SK-N-SH (cell line): ENCODE data around the gene TMEM171. TPM values are rescaled to one million over a fixed set of nuclear protein-coding genes. Genes with fewer than 3 reads are reported as not detected.

Source experiments
- CTCF ChIA-PET: fragments of 300-600, 350-600 bp; formaldehyde crosslinking; extraction: SDS; loops from one replicate; lab custom pipeline; 2021; lab: Yijun Ruan, JAX
- POLR2A ChIA-PET: fragments of 350-600 bp; sonication (Branson Sonifier 250); formaldehyde crosslinking; extraction: SDS; loops from one replicate; lab custom pipeline; 2020; ENCODE audit warnings: antibody characterized with exemption, inconsistent platforms; lab: Yijun Ruan, JAX
- DNase-seq: peaks from one replicate; pipeline ENCODE4 v3.0.0; 2012
- H2AFZ ChIP-seq: fragments of 200-600 bp; sonication (generic); 2 replicates; pipeline ENCODE4 v1.8.1; 2016; ENCODE audit warnings: antibody characterized with exemption, mild to moderate bottlenecking, low read depth
- H3F3A ChIP-seq: fragments of 200-600 bp; sonication (generic); replicated peaks from 2 replicates; pipeline ENCODE3; 2016; ENCODE audit warnings: antibody characterized with exemption, mild to moderate bottlenecking; ENCODE audit not compliant: insufficient read depth
- H3K27ac ChIP-seq, 2 experiments: fragments of 200-500 bp in 1 of 2; fragments of 200-600 bp in 1 of 2; sonication (Bioruptor generic) in 1 of 2; sonication (generic), shearing (Covaris generic) in 1 of 2; 2 replicates each; pipeline versions ENCODE4 v1.5.1 to v1.6.1; 2014 to 2016; ENCODE audit warnings: low read depth in 2 of 2, inconsistent platforms in 1 of 2, low read length in 1 of 2, mild to moderate bottlenecking in 1 of 2, mixed read lengths in 1 of 2
- H3K27me3 ChIP-seq: fragments of 200-600 bp; sonication (generic), shearing (Covaris generic); 2 replicates; pipeline ENCODE4 v1.6.1; 2016; ENCODE audit warnings: mixed run types; ENCODE audit not compliant: insufficient read depth
- H3K36me3 ChIP-seq, 2 experiments: fragments of 200-500 bp in 1 of 2; fragments of 200-600 bp in 1 of 2; sonication (Bioruptor generic) in 1 of 2; sonication (generic) in 1 of 2; replicated peaks in 1 of 2; 2 replicates each; pipeline versions ENCODE3 to v1.5.1; 2014 to 2016; ENCODE audit warnings: low read length in 1 of 2, mild to moderate bottlenecking in 1 of 2; ENCODE audit not compliant: insufficient read depth in 2 of 2, control insufficient read depth in 1 of 2
- H3K4me1 ChIP-seq, 2 experiments: fragments of 200-500 bp in 1 of 2; fragments of 200-600 bp in 1 of 2; sonication (Bioruptor generic) in 1 of 2; sonication (generic), shearing (Covaris generic) in 1 of 2; 2 replicates each; pipeline versions ENCODE4 v1.5.1 to v1.6.1; 2014 to 2016; ENCODE audit warnings: low read depth in 1 of 2, low read length in 1 of 2, mixed run types in 1 of 2; ENCODE audit not compliant: insufficient read depth in 2 of 2, control insufficient read depth in 1 of 2
- H3K4me2 ChIP-seq: fragments of 200-600 bp; sonication (generic), shearing (Covaris generic); 2 replicates; pipeline ENCODE4 v1.6.1; 2017; ENCODE audit warnings: mixed run types
- H3K4me3 ChIP-seq, 2 experiments: fragments of 200-500 bp in 1 of 2; fragments of 200-600 bp in 1 of 2; sonication (Bioruptor generic) in 1 of 2; sonication (generic), shearing (Covaris generic) in 1 of 2; 2 replicates each; pipeline versions ENCODE4 v1.5.1 to v1.8.1; 2014 to 2016; ENCODE audit warnings: low read depth in 2 of 2, inconsistent platforms in 1 of 2, low read length in 1 of 2, mild to moderate bottlenecking in 1 of 2, mixed read lengths in 1 of 2, moderate library complexity in 1 of 2
- H3K79me2 ChIP-seq: fragments of 200-600 bp; sonication (generic); 2 replicates; pipeline ENCODE4 v1.8.1; 2017; ENCODE audit warnings: mild to moderate bottlenecking; ENCODE audit not compliant: insufficient read depth
- H3K9ac ChIP-seq: fragments of 200-600 bp; sonication (generic); 2 replicates; pipeline ENCODE4 v1.6.1; 2017; ENCODE audit warnings: mixed run types
- H3K9me2 ChIP-seq: fragments of 200-600 bp; sonication (generic); 2 replicates; pipeline ENCODE4 v1.6.1; 2017; ENCODE audit warnings: mixed run types
- H3K9me3 ChIP-seq: fragments of 200-600 bp; sonication (generic); 2 replicates; pipeline ENCODE4 v1.6.1; 2017; ENCODE audit warnings: mixed run types, mild to moderate bottlenecking, moderate library complexity
- H4K20me1 ChIP-seq: fragments of 200-600 bp; sonication (generic); 2 replicates; pipeline ENCODE4 v1.6.1; 2017; ENCODE audit warnings: mild to moderate bottlenecking, mixed run types; ENCODE audit not compliant: insufficient read depth
- CHD2 ChIP-seq: fragments of 150-350 bp; IDR thresholded peaks from 2 replicates; pipeline ENCODE4 v1.6.1; 2018; ENCODE audit warnings: low read length; ENCODE audit not compliant: partially characterized antibody
- ELF1 ChIP-seq: IDR thresholded peaks from 2 replicates; pipeline ENCODE4 v1.4.0; 2012
- GABPA ChIP-seq: IDR thresholded peaks from 2 replicates; pipeline ENCODE4 v1.4.0; 2012; ENCODE audit warnings: low read depth, mild to moderate bottlenecking
- MXI1 ChIP-seq: IDR thresholded peaks from 2 replicates; pipeline ENCODE4 v1.6.1; 2012; ENCODE audit warnings: mild to moderate bottlenecking, low read depth, low read length, improper control_type of control experiment
- POLR2AphosphoS5 ChIP-seq: IDR thresholded peaks from 2 replicates; pipeline ENCODE4 v1.6.1; 2012; ENCODE audit warnings: low read depth, low read length
- RAD21 ChIP-seq: IDR thresholded peaks from 2 replicates; pipeline ENCODE4 v1.6.1; 2012; ENCODE audit warnings: mild to moderate bottlenecking, low read length
- RCOR1 ChIP-seq: fragments of 150-350 bp; IDR thresholded peaks from 2 replicates; pipeline ENCODE4 v1.6.1; 2017; ENCODE audit warnings: antibody characterized with exemption, low read length
- RXRA ChIP-seq: IDR thresholded peaks from 2 replicates; pipeline ENCODE4 v1.4.0; 2012; ENCODE audit warnings: low read depth, mild to moderate bottlenecking, borderline replicate concordance
- SIN3A ChIP-seq: IDR thresholded peaks from 2 replicates; pipeline ENCODE4 v1.6.1; 2012; ENCODE audit warnings: low read depth, mild to moderate bottlenecking, low read length, moderate library complexity, borderline replicate concordance
- SMC3 ChIP-seq: IDR thresholded peaks from 2 replicates; pipeline ENCODE4 v1.6.1; 2012; ENCODE audit warnings: low read depth, low read length, improper control_type of control experiment
- TAF1 ChIP-seq: IDR thresholded peaks from 2 replicates; pipeline ENCODE4 v1.6.1; 2012; ENCODE audit warnings: low read depth, mild to moderate bottlenecking, low read length, moderate library complexity, borderline replicate concordance
- TCF12 ChIP-seq: IDR thresholded peaks from 2 replicates; pipeline ENCODE4 v1.4.0; 2012
- YY1 ChIP-seq: IDR thresholded peaks from 2 replicates; pipeline ENCODE4 v1.4.0; 2012; ENCODE audit warnings: low read depth, mild to moderate bottlenecking
- ZBTB33 ChIP-seq: IDR thresholded peaks from 2 replicates; pipeline ENCODE4 v1.4.0; 2012; ENCODE audit warnings: low read depth, borderline replicate concordance
- WGBS: methylation state at CpG from one replicate; pipeline ENCODE4 v1.1.6; 2017; ENCODE audit warnings: low lambda C conversion rate; 5-methylcytosine and 5-hydroxymethylcytosine counted together
- polyA plus RNA-seq, 3 experiments: library from polyadenylated mRNA; depleted of rRNA; stranded (reverse); fragments of >200 nt; gene quantifications; 2 replicates each; pipeline ENCODE4 v1.2.3, GENCODE V29; 2012

TMEM171 gene
- polyA plus RNA-seq, 1 of the 3 experiments (the other 2 are of a cell fraction), result 7.6 TPM

- Histone ChIP-seq H3K27me3 (no peaks in the 10 kb centered on the region), H3K9ac (no peak overlapping the region), H3K9me2 (no peaks in the 10 kb centered on the region), H3K9me3 (peaks cover 11% of the 10 kb centered on the region; the same call in 1 of the 2 replicates), H3K4me2 (no peak overlapping the region), H3K36me3 (peaks cover 0 to 3% of the 10 kb centered on the region in 2 experiments), H3K27ac (no peak overlapping the region), H2AFZ (no peak overlapping the region), H3K79me2 (no peaks in the 10 kb centered on the region), H4K20me1 (no peaks in the 10 kb centered on the region), H3K4me1 (peaks cover 5 to 16% of the 10 kb centered on the region in 2 experiments; a peak in 3 of 4 replicates), H3K4me3 (no peak overlapping the region), H3F3A (peaks cover 13% of the 10 kb centered on the region)
- POLR2A ChIA-PET, result no interaction called here
- DNase-seq, result no peak
- no peak for TF ChIP-seq RCOR1
- CTCF ChIA-PET, result interaction anchor here (1.1 to 1.8 kb wide), 3 partner anchors 8 to 28 kb away, joined by 4 to 5 read pairs (median 4); no protein-coding TSS in a partner anchor
- 52% methylated on average over 1 of the region's 1 CpG for WGBS
Observed at GRCh38 chr5:73111536-73111935, 8.8 kb upstream of the TMEM171 start.

GRCh38 chr5:73112359-73112758 is 8.0 kb upstream of the TMEM171 start:
- H3K36me3 ChIP-seq, result peaks cover 0 to 3% of the 10 kb centered on the region in 2 experiments
- no peaks in the 10 kb centered on the region for H3K9me2 ChIP-seq
- no peak for DNase-seq
- H3K9me3 ChIP-seq, result peaks cover 11% of the 10 kb centered on the region; the same call in 1 of the 2 replicates
- no peak overlapping the region for H3K27ac ChIP-seq
- CTCF ChIA-PET, result no interaction called here
- H3K9ac ChIP-seq, result no peak overlapping the region
- no peaks in the 10 kb centered on the region for H4K20me1 ChIP-seq
- no peak overlapping the region for H3K4me2 ChIP-seq
- H3K79me2 ChIP-seq, result no peaks in the 10 kb centered on the region
- H2AFZ ChIP-seq, result no peak overlapping the region
- POLR2A ChIA-PET, result no interaction called here
- 13% methylated on average over 1 of the region's 1 CpG for WGBS
- no peak for TF ChIP-seq SIN3A
- no peak for TF ChIP-seq RXRA
- TF ChIP-seq GABPA, result no peak
- no peak for TF ChIP-seq SMC3
- TF ChIP-seq CHD2, result no peak
- no peak for TF ChIP-seq YY1
- no peak for TF ChIP-seq TCF12
- TF ChIP-seq TAF1, result no peak
- no peak for TF ChIP-seq ZBTB33
- no peak for TF ChIP-seq MXI1
- TF ChIP-seq POLR2AphosphoS5, result no peak
- TF ChIP-seq RAD21, result no peak
- TF ChIP-seq ELF1, result no peak
- H3K4me3 ChIP-seq, result no peak overlapping the region
- H3K27me3 ChIP-seq, result no peaks in the 10 kb centered on the region
- H3F3A ChIP-seq, result peaks cover 13% of the 10 kb centered on the region
- peaks cover 5 to 16% of the 10 kb centered on the region in 2 experiments; a peak in 3 of 4 replicates for H3K4me1 ChIP-seq
